Amygdala (tissue), 56 donors: ENCODE results near the gene NCK2.

Experiments used
- DNase-seq, 56 donors: peaks; one replicate each; lab custom pipeline; 2025; lab: John Stamatoyannopoulos, UW

NCK2 gene

DNA sequence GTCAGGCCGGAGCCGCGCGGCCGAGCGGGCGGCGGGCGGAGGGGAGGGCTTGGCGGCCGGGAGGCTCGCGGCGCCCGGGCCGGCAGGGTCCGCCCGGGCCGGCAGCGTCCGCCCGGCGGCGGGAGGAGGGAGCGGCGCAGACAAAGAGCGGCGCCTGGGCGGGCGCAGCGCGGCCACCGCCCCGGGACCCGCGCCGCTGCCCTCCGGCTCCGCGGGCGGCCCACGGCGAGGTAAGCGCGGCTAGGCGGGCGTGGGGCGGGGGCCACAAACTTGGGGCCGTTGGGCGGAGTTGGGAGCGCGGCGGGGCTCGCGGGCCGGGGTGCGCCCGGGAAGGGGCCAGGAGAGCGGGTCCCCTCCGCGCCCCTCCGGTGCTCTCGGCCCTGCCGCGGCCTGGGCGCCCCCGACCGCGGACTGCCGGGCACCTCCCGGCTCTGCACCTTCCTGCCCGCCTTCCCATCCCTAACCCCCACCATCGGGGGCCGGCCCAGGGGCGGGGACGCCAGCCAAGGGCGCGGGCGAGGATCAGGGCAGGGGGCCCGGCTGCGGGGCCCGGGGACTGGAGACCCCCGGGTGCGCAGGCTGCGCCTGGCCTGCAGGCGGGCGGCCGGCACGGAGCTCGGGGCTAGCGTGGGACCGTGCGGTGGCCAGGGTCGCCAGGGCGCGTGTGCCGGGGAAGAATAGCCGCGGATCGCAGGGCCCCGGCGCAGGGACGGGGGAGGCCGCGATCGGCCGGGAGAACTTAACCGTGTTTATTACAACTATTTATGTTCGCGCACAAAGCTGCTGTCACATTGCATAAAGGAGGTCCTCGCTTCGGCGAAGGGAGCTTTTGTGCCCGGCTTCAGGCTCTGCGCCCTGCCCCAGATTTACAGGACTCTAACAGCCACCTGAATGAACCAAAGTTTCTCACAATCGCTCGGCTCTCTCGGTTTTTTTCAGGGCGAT lies at the start of gene NCK2:
Gene NCK2 (plus strand): TSS at position 4 of the 945 bp plus-strand sequence. CDS start 110,152 bp downstream, outside the sequence.
- peak in 11 of 56 donors; percentile 11 to 47 (median 21) for DNase-seq

DNA sequence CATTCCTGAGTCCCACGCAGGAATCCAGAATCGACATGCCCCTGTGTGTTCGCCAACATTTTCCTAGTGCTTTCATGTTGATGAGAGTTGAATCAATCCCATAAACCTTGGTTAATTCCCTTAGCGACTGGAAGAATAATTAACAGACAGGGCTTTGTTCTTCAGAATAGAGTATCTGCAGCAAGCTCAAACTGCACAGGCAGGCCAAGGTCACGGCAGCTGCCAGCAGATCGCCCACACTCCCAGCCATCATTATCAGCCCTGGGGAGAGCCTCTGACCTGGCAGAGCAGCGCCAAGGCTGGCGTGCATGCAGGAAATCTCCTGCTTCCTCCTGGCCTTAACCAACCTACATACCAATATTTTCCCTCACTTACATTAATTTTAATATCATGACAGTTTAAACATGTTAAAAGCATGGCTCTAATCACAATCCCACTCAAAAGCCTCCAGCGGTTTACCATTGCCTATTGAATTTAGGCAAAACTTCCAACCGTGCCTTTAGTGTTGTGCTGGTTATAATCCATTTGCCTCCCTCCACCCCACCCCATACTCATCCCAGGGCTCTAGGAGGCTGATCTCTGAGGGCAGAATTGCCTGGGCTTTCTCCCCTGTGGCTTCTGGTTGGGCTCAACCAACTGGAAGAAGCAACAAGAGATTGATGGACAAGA lies 46.8 kb upstream of the NCK2 start:
- peak in 5 of 56 donors; percentile 2 to 24 (median 11) for DNase-seq

DNA sequence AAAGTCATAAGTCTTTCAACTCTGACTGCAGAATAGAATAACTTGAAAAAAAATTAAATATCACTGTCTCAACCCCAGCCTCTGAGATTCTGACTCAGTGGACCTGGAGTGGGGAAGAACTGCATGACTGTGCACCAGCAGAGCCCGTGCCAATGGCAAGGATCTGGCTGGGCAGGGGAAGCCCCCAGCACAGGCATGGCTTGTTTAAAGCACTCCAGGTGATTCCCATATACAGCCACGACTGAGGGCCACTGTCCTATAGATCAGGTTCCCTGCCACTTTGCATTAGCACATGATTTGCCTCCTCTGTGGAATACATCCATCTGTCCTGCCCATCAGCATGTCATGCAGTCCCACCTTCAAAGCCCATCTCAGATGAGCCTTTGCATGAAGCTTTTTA lies 45.9 kb upstream of the NCK2 start:
- no peak for DNase-seq

DNA sequence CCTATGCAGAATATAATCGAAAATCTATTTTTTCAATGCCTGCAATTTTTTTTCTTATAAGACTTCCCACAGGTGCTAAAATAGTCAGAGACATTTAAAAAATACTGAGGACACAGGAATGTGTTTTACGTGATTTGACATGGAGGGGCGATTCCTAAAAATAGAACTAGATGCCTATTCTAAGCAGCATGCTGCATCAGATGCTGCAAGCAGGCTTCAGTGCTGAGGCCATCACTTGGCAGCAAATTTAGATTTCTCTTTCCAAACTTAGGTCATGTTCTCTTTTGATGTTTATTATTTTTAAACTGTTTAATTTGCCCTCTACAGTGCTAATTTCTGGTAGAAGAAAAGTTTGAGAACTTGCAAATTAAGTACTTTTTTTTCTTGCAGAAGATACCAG lies 43.7 kb upstream of the NCK2 start:
- DNase-seq = no peak

DNA sequence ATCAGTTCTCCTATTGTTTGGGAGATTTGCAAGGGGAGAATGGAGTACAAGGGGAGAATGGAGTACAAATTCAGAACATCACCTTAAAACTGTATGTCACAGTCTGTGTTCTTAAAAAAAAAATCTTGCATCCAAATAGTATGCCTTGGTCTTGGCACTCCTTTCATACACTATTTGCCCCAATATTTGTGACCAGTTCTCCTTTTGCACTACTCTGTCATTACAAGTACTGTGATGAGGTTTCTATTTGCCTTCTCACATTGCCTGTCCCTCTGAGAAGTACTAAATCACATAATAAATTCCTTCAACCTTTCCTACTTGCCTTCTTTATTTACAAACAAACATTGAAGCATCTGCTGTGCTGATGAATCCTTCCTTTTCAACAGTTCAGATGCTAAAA lies 36.0 kb upstream of the NCK2 start:
- DNase-seq = no peak

DNA sequence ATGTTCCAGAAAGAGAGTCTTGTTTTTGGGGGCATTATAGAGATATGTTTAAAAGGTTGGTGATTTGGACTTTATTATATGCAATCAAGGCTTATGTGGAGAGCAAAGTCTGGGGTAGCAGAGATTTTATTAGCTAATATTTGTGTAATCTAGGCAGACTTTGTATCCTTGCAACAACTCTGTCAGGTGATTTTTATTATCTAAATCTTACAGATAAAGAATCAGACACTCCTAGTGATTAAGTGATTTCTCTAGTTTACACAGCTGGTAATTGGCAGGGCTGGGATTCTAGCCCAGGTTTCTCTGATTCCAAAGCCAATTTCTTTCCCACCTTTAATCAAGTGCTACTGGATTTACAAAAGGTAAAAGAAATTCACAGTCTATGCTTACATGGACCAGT lies 33.3 kb upstream of the NCK2 start:
- no peak for DNase-seq

DNA sequence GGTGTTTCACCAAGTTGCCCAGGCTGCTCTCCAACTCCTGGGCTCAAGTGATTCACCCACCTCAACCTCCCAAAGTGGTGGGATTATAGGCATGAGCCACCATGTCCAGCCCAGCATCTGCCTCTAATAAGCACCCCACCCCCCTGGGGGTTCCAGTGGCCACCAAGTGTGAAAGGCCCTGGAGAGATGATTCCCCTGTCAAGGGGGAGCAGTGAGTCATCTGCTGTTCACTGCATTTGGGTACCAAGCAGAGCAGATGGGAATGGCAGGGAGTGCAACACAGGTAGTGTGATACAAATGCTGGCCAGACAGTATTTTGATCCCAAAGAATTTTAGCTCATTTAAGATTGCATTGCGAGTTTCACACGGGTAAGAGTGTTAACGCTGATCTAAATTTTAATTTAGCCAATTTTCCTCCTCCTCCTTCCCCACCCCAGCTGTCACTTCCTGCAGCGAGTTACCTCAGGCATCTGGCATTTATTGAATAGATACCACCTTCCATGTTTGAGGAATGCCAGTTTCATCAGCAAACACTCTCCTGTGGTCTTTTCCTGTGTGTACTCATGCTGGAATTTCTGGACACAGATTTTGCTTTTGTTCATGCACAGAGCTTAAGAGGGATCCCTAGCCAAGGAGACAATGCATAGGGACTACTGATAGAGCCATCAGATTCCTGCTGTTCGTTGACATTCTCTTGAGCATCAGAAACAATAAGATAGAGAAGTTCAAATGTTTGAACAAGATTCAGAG lies 32.4 kb upstream of the NCK2 start:
- no peak for DNase-seq

DNA sequence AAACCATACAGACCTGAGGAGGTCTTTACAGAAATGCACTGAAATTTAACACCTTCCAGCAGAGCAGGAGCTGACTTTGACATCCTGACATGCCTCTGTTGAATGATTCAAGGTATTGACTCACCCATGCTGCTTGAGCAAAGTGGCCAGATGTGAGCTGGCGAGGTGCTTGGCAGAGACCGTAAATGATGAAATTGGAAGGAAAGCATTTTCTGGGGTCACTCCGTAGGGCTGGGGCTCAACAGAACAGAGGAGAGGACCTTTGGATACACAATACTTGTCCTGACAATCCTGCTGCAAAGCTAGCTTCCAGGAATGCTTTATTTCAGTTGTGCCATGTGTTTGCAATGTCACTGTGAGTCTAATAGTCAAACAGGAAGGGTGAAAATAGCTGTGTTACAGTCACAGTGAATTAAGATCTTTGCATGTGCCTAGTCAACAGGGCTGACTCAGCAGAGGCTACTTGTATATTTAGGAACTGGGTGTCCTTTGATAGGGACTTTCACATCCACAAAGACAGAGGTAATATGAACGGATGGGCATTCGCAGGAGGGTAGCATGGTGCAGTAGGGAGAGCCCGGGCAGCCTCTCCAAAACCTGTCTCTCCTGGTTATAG lies 31.6 kb upstream of the NCK2 start:
- DNase-seq = peak in 2 of 56 donors; percentile 14 to 18

DNA sequence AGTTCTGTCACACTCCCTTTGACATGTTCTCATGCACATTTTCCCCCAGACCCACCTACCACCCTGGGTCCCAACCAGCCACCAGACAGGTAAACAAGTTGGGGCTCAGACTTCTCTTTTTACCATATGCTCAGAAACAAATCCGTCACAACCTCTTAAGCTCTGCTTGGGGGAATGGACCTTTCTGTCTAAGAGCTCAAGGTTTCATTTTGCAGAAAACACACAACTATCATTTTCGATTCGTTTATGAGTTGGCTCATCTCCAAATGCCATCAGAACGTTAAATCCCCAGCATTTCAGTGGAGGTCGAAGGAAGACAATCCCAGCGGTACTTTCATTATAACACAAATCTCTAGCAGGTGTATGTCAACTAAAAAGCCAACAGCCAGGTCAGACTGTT lies 30.6 kb upstream of the NCK2 start:
- DNase-seq = no peak

DNA sequence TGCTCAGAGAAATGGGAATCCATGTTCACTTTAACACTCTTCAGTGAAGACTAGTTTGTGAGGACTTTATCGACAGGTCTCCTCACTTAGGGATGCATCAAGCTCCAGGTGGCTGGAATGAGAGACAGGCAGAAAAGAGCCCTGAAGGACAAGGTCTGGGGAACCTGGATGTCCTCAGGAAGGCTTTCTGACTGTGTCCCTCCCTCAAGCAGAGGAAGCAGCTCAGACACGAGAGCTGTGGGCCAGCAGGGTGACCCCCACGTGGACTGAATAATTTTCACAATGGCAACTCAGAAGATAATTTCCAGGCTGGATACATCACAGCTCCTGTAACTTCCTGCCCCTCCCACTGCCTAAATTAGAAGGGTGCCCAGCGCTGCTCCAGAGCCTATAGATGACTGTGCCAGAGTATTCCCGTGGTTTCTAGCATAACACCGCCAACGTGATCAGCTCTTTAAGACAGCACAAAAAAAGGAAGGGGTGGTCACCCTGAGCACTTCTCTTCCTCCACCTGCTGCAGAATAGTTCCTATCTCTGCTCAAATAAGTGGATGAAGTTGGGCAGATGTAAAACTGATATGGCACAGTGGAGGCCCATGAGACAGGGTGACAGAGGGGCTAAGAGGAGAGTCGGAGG lies 25.7 kb upstream of the NCK2 start:
- peak in 1 of 56 donors; percentile 14 for DNase-seq

DNA sequence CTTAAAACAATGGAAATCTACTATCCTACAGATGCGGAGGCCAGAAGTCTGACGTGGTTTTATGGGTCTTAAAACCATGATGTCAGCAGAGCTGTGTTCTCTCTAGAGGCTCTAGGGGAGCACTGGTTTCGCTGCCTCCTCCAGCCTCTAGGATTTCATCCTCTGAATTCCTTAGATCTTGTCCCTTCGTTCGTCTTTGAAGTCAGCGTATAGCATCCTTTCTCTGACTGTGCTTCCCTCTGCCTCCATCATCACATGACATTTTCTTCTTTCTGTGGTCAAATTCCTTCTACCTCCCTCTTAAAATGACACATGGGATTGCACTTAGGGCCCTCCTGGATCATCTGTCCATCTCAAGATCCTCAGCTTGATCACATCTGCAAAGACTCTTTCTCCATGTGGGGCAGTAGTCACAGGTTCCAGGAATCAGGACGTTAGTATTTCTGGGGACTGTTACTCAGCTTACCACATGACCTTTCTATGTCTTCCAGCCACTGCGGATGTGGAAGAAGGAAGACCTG lies 22.7 kb upstream of the NCK2 start:
- DNase-seq = no peak

DNA sequence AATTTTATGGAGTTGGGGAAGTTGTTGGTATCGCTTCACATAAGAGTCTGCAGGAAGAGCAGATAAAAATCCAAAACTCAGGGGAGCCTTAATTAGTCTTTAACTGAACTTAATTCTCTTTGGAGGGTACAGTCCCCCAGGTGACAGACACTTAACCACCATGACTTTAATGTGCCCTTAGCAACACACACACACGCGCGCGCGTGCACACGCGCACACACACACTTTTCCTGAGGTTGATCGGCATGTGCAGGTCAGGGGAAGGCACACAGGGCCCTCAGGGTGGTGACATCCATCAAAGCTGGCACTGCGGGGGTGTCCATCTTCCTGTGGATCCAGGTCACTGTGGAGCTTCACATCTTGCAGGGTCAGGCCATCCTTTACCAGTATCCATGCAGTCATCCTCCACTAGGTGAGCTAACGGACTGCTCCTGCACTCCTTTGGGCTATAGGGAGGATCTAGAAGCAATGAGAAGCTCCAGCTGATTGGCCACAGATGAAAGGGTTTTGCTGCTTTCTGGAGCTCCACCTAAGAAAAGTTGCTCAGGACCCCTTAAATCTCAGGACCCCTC lies 21.9 kb upstream of the NCK2 start:
- no peak for DNase-seq

DNA sequence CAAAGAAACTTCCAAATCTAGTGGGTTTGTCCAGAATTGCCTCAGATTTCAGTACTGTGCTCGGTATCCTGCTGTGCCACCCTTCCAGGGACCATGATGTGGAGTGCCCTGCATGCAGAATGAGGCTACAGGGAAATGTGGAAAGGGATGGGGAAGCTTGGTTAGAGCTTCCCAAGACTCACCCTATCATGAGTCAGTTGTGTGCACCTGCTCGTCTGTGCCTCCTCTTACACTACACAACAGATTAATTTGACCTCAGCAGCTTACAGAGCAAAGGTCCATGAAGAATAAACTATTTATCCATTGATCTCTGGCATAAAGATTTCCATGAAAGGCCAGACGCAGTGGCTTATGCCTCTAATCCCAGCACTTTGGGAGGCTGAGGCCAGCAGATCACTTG lies 21.3 kb upstream of the NCK2 start:
- DNase-seq = no peak

DNA sequence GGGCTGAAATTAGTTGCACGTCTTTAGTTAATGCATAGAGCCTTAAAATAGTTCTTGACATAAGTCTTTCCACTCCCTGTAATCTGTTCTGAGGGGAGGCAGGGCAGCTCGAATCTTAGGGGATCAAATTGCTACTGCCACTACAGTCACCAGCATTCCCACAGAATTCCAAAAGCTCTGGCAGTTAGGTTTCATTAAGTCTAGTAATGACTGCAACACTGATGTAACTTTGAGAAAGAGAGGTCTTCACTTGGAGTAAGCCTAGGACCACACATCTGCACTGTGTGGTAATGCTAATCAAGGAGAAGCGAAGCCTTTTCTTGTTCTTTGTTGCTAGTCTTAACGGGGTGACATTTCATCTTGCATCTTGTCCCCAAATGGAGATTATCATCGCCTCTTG lies 19.3 kb upstream of the NCK2 start:
- DNase-seq = no peak

DNA sequence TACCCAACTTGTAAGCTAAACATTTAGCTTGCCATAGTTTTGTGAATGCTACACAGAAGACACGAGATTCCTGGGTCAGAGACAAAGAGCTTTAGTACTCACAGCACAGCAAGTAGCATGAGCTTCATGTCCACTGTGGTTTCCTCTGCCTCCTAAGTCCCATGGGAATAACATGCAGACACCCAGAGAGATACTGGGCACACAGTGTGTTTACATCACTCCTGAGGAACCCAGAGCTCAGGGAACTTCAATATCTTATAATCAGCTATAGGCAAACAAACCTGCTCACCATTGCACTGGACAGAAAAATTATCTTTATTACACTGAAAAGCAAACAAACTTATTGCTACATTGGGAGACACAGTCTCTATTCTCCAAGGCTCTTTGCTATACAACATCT lies 14.5 kb upstream of the NCK2 start:
- no peak for DNase-seq

DNA sequence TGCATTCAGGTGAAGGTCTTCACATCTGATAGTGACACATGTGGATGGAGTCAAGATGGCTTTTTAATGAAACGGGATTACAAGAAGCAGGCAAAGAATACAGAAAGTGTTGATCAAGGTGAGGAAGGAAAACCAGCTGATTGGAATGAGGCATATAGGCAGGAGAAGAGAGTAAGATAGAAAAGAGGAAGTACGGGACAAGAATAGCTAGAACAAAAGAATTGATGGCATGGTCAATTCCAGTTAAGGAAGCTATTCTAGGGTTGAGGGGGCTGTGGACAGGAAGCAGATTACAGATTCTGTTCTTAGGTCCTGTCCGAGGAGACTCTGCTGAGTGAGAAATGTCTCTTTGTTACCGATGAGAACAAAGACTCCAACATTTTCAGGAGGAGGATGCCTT lies 13.2 kb upstream of the NCK2 start:
- no peak for DNase-seq

DNA sequence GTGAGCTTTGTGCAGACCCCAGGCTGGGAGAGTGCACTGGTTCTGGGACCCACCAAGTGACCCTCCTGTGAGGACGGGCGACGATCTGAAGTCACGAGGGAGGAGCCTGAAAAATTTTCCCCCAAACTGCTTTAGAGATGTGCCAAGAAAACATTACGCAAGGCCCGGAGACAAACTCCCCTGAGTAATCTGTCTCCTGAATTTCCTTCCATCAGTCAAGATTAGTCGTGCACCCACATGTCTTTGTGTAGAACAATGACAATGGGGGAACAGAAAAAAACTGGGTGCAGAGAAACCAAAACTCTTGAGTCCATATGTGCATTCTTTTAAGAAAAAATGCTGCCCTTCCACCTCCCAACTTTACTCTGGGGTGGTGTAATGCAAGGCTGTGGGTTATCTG lies 12.6 kb upstream of the NCK2 start:
- DNase-seq = no peak

DNA sequence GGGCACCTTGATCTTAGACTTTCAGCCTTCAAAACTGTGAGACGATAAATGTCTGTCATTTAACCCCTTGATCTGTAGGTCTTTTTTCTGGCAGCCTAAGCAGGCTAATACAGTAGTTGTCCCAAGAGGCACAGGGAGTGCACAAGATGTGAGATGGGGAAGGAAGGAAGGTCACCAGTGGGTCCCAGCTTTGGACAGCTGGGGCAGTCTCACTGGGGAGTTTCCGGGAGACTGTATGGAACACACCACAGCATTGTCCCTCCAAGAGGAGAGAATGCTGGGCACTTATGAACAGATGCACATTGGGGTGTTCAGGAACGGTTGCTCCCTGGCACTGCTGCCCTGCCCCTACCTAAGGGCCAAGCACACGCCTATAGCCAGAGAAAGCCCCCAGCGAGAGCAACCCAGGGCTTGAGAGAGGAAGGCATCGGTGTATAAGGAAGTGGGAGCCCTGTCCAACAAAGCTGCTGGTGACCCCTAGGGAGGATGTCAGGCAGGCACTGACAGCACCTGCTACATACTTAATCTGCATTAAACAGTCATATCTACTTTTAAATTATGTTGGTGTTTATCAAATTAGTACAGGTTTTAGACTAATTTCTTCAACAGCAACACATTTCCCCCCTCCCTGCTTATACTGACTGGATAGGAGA lies 11.6 kb upstream of the NCK2 start:
- DNase-seq = no peak

DNA sequence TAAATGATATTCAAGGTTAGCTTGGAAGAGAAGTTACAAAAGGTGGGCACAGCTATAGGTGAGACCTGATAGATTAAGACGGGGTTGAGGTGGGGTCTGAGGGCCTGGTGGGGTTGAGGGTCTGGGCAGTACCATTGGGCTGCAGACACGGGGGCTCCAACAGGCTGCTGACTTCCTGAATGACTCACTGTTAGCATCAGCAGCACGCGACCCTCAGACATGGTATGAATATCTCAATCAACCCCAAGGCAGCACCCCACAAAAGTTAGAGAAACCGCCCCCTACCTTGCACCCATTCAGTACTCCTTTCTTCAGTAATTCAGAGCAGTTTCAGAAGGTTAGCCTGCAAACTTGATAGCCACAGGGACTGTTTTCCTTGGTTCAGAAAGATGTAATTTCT lies 10.8 kb upstream of the NCK2 start:
- no peak for DNase-seq
